HepG2 (cell line): ENCODE data around the gene ZNF77. TPM values are rescaled to one million over a fixed set of nuclear protein-coding genes. Genes with fewer than 3 reads are reported as not detected.

Experiments
- HNRNPL ChIP-seq: fragments of 200-400 bp; formaldehyde crosslinking; IDR thresholded peaks from 2 replicates; pipeline ENCODE4 v1.6.1; 2017; ENCODE audit warnings: mild to moderate bottlenecking, low read depth, low read length
- REXO4 ChIP-seq: sonication (generic); formaldehyde crosslinking; IDR thresholded peaks from 2 replicates; pipeline ENCODE4 v1.8.0; 2022; ENCODE audit warnings: missing genetic modification reagents, mild to moderate bottlenecking, borderline replicate concordance
- SIN3B ChIP-seq: fragments of 150-350 bp; IDR thresholded peaks from 2 replicates; pipeline ENCODE4 v1.6.1; 2014; ENCODE audit warnings: low read length
- SIX1 ChIP-seq: sonication (generic); formaldehyde crosslinking; IDR thresholded peaks from 2 replicates; pipeline ENCODE4 v1.4.0; 2020; ENCODE audit warnings: missing genetic modification reagents, borderline replicate concordance
- SMAD9 ChIP-seq: sonication (generic); formaldehyde crosslinking; IDR thresholded peaks from 2 replicates; pipeline ENCODE4 v1.5.1; 2020; ENCODE audit warnings: mild to moderate bottlenecking, missing genetic modification reagents
- TSC22D2 ChIP-seq: sonication (generic); formaldehyde crosslinking; IDR thresholded peaks from 2 replicates; pipeline ENCODE4 v1.5.1; 2020; ENCODE audit warnings: missing genetic modification reagents, mild to moderate bottlenecking, borderline replicate concordance
- ZNF121 ChIP-seq: sonication (generic); formaldehyde crosslinking; IDR thresholded peaks from 2 replicates; pipeline ENCODE4 v1.5.0; 2020; ENCODE audit warnings: mild to moderate bottlenecking, missing genetic modification reagents
- ZNF383 ChIP-seq: sonication (generic); formaldehyde crosslinking; IDR thresholded peaks from 2 replicates; pipeline ENCODE4 v1.4.0; 2020; ENCODE audit warnings: missing genetic modification reagents, mild to moderate bottlenecking, borderline replicate concordance
- ZNF563 ChIP-seq: sonication (generic); formaldehyde crosslinking; IDR thresholded peaks from 2 replicates; pipeline ENCODE4 v1.8.0; 2022; ENCODE audit warnings: mild to moderate bottlenecking, moderate library complexity, missing genetic modification reagents
- ZNF749 ChIP-seq: sonication (generic); formaldehyde crosslinking; IDR thresholded peaks from 2 replicates; pipeline ENCODE4 v1.8.0; 2022; ENCODE audit warnings: mild to moderate bottlenecking, missing genetic modification reagents, moderate library complexity, borderline replicate concordance
- ZNF777 ChIP-seq: sonication (generic); formaldehyde crosslinking; IDR thresholded peaks from 2 replicates; pipeline ENCODE4 v1.4.0; 2020; ENCODE audit warnings: missing genetic modification reagents
- ZNF792 ChIP-seq: IDR thresholded peaks from 2 replicates; pipeline ENCODE4 v1.6.1; 2016
- ZNF816 ChIP-seq: sonication (generic); formaldehyde crosslinking; IDR thresholded peaks from 2 replicates; pipeline ENCODE4 v1.8.0; 2022; ENCODE audit warnings: missing genetic modification reagents, mild to moderate bottlenecking, borderline replicate concordance
- ZSCAN31 ChIP-seq: sonication (generic); formaldehyde crosslinking; IDR thresholded peaks from 2 replicates; pipeline ENCODE4 v1.5.0; 2020; ENCODE audit warnings: low read depth, mild to moderate bottlenecking, missing genetic modification reagents
- polyA plus RNA-seq, 8 experiments: library from polyadenylated mRNA; depleted of rRNA in 3 of 8; stranded (reverse) in 7 of 8; unstranded in 1 of 8; fragments of >200 nt; fragmentation: Illumina TruSeq in 4 of 8; extraction: Trizol in 4 of 8; gene quantifications; 2 replicates each; pipeline versions ENCODE4 v1.2.1 to v1.2.3, GENCODE V29; 2011 to 2016; ENCODE audit warnings: low read depth in 4 of 8, missing spikeins in 1 of 8, mixed read lengths in 1 of 8; ENCODE audit not compliant: insufficient read depth in 1 of 8
- total RNA-seq, 5 experiments: library from RNA; depleted of rRNA; stranded (reverse); fragments of >200 nt; fragmentation: Illumina TruSeq; extraction: Trizol; gene quantifications; 2 replicates each; pipeline ENCODE4 v1.2.3, GENCODE V29; 2016; ENCODE audit warnings: low read depth in 1 of 5
- TF ChIP-seq, protein P1 (sequence below): sonication (generic); formaldehyde crosslinking; conservative IDR thresholded peaks from 2 replicates; pipeline ENCODE4 v1.4.0; 2020; ENCODE audit warnings: missing genetic modification reagents
- TF ChIP-seq, protein P2 (sequence below): IDR thresholded peaks from 2 replicates; pipeline ENCODE4 v1.6.1; 2016; ENCODE audit warnings: low read depth, borderline replicate concordance
- TF ChIP-seq, protein P3 (sequence below): sonication (generic); formaldehyde crosslinking; IDR thresholded peaks from 2 replicates; pipeline ENCODE4 v1.8.1; 2022; ENCODE audit warnings: low read depth, mild to moderate bottlenecking, missing genetic modification reagents
- TF ChIP-seq, protein P4 (sequence below): sonication (generic); formaldehyde crosslinking; IDR thresholded peaks from 2 replicates; pipeline ENCODE4 v1.5.0; 2020; ENCODE audit warnings: mild to moderate bottlenecking, missing genetic modification reagents
- TF ChIP-seq, protein P5 (sequence below): sonication (generic); formaldehyde crosslinking; conservative IDR thresholded peaks from 2 replicates; pipeline ENCODE4 v1.4.0; 2020; ENCODE audit warnings: missing genetic modification reagents

The ZNF77 gene
- total and polyA plus RNA-seq, 2 of the 13 experiments (the other 11 are each of a cell fraction or from before 2014, with no cell fraction given) = 7.1 to 11.5 TPM

DNA sequence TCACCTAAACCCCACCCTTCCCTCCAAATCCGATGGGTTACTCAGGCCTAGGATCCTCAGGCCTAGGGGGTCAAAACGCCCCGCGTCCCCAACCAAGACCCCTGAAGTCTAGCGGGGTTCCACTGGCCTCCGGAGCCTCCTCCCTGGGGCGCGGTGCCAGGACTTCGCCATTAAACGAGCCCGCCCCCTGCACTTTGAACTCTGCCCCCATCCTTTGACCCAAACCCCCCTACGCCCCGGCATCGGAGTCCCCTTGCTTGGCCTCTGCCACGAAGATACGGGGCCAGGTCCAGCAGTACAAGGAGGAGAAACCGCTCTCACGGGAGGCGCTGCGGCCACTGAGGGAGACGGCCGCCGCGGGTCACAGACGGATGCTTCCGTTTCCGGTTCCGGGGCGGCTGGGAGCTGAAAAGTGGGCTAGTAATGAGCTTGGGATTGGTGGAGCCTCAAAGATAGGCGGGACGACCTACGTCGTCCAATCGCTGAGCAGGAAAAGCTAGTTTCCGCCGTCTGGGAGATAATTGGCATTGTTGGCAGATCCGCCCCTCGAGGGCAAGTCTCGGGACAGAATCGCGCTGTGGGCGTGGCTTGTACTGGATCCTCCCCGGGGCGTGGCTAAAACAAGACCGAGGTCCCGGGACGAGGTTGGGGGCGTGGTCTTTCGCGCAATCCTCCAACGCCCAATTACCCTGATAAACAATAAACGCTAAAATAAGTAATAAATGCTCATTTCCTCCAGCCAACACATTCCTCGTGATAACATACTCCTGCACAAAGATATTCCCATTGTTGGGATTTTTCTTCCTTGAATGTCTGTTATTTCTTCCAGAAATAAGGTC, 5.7 kb upstream of the ZNF77 start (continued):
- TF ChIP-seq, protein P1, sequence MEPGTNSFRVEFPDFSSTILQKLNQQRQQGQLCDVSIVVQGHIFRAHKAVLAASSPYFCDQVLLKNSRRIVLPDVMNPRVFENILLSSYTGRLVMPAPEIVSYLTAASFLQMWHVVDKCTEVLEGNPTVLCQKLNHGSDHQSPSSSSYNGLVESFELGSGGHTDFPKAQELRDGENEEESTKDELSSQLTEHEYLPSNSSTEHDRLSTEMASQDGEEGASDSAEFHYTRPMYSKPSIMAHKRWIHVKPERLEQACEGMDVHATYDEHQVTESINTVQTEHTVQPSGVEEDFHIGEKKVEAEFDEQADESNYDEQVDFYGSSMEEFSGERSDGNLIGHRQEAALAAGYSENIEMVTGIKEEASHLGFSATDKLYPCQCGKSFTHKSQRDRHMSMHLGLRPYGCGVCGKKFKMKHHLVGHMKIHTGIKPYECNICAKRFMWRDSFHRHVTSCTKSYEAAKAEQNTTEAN = 0 out of 2 replicates have a peak, but pooled peaks have one; percentile 17
- TF ChIP-seq ZNF121 (CRISPR knock-in tag) (no peak), ZNF816 (no peak), ZNF792 (peak; percentile 19; the same call in 1 of the 2 replicates), ZNF383 (no peak), REXO4 (CRISPR knock-in tag) (no peak), ZSCAN31 (CRISPR knock-in tag) (peak; percentile 55; the same call in 1 of the 2 replicates), HNRNPL (peak; percentile 66; the same call in 1 of the 2 replicates), ZNF777 (peak; percentile 77), TSC22D2 (CRISPR knock-in tag) (peak; percentile 48; the same call in 1 of the 2 replicates), ZNF563 (CRISPR knock-in tag) (peak; percentile 62; the same call in 1 of the 2 replicates), SMAD9 (CRISPR knock-in tag) (no peak), SIX1 (no peak), SIN3B (no peak; the same call in 1 of the 2 replicates), ZNF749 (CRISPR knock-in tag) (no peak; the same call in 1 of the 2 replicates)
- TF ChIP-seq, protein P2, sequence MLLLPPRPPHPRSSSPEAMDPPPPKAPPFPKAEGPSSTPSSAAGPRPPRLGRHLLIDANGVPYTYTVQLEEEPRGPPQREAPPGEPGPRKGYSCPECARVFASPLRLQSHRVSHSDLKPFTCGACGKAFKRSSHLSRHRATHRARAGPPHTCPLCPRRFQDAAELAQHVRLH (CRISPR knock-in tag) = no peak
- TF ChIP-seq, protein P3, sequence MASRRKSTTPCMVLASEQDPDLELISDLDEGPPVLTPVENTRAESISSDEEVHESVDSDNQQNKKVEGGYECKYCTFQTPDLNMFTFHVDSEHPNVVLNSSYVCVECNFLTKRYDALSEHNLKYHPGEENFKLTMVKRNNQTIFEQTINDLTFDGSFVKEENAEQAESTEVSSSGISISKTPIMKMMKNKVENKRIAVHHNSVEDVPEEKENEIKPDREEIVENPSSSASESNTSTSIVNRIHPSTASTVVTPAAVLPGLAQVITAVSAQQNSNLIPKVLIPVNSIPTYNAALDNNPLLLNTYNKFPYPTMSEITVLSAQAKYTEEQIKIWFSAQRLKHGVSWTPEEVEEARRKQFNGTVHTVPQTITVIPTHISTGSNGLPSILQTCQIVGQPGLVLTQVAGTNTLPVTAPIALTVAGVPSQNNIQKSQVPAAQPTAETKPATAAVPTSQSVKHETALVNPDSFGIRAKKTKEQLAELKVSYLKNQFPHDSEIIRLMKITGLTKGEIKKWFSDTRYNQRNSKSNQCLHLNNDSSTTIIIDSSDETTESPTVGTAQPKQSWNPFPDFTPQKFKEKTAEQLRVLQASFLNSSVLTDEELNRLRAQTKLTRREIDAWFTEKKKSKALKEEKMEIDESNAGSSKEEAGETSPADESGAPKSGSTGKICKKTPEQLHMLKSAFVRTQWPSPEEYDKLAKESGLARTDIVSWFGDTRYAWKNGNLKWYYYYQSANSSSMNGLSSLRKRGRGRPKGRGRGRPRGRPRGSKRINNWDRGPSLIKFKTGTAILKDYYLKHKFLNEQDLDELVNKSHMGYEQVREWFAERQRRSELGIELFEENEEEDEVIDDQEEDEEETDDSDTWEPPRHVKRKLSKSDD (CRISPR knock-in tag) = no peak
- TF ChIP-seq, protein P4, sequence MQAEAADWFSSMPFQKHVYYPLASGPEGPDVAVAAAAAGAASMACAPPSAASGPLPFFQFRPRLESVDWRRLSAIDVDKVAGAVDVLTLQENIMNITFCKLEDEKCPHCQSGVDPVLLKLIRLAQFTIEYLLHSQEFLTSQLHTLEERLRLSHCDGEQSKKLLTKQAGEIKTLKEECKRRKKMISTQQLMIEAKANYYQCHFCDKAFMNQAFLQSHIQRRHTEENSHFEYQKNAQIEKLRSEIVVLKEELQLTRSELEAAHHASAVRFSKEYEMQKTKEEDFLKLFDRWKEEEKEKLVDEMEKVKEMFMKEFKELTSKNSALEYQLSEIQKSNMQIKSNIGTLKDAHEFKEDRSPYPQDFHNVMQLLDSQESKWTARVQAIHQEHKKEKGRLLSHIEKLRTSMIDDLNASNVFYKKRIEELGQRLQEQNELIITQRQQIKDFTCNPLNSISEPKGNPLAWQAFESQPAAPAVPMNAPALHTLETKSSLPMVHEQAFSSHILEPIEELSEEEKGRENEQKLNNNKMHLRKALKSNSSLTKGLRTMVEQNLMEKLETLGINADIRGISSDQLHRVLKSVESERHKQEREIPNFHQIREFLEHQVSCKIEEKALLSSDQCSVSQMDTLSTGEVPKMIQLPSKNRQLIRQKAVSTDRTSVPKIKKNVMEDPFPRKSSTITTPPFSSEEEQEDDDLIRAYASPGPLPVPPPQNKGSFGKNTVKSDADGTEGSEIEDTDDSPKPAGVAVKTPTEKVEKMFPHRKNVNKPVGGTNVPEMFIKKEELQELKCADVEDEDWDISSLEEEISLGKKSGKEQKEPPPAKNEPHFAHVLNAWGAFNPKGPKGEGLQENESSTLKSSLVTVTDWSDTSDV (CRISPR knock-in tag) = no peak
- TF ChIP-seq, protein P5, sequence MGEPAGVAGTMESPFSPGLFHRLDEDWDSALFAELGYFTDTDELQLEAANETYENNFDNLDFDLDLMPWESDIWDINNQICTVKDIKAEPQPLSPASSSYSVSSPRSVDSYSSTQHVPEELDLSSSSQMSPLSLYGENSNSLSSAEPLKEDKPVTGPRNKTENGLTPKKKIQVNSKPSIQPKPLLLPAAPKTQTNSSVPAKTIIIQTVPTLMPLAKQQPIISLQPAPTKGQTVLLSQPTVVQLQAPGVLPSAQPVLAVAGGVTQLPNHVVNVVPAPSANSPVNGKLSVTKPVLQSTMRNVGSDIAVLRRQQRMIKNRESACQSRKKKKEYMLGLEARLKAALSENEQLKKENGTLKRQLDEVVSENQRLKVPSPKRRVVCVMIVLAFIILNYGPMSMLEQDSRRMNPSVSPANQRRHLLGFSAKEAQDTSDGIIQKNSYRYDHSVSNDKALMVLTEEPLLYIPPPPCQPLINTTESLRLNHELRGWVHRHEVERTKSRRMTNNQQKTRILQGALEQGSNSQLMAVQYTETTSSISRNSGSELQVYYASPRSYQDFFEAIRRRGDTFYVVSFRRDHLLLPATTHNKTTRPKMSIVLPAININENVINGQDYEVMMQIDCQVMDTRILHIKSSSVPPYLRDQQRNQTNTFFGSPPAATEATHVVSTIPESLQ (CRISPR knock-in tag) = no peak
